Measurements from ENCODE around the gene CAVIN3.
"Not testable (repeated sequence)": the region's sequence is repeated elsewhere in the genome, so short reads cannot be mapped to it uniquely, and the experiment has no call there.

The CAVIN3 gene

DNA sequence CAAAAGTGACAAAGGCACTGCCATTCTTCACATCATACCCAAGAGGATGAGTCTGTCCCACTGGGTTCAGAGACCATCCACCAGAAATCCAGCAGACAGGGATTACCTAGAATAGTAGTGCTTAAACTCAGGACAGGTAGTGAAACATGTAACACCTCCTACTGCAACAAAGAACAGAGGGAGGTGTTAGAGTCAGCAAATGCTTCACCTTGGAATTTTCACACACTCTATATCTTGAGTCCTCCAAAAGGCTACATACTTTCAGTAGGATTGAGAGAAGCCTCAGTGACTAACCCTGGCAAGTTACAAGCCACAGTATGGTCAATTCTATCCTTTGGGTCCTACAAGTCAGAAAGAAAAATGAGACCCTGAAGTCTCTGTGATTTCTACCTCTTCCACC lies 6.0 kb upstream of the CAVIN3 start:
- DNase-seq (ENCODE audit: low read depth, low spot score): no peak

DNA sequence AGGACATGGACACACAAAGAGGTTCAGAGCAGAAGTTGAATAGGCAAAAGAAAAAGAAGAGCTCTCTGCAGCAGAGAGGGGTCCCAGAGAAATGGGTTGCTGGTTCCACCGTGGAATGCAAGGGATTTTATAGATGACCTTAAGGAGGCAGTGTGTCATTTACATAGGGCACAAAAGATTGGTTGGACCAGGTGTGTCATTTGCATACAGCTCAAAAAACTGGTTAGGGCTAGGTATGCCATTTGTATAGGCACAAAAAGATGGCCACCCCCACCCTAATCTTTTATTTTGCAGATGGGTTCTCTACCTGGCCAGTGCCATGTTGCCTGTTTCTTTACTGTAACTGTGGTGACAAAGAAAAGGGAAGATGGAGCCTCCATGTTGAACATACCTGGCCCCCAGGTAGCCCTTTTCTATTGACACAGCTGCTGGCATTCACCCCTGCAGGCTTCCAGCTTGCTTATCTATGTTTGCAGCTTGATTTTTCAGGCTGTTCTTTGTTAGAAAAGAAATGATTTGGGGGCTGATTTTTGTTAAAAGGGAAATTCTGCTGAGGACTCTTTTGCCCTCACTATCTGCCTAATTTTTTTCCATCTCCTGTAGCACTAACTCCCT lies 3.1 kb upstream of the CAVIN3 start:
- peak; percentile 29 for DNase-seq (ENCODE audit: low read depth, low spot score)

DNA sequence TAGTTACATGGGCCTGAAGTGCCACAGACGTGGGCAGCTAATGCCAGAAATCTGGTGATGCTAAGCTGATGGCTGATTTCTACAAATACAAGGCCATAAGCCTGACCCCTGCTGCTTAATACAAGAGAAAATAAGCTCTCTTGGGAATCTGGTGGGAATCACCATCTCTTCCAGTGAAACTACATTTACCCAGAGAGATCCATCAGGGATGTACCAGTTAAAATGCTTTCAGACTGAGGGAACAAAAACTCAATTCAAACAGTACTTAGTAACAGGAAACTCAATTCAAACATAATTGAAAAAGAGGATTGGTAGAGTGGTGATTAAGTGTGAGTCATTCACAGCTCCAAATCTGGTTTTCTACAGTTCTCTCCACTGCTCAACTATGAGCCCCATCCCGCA lies 1.7 kb upstream of the CAVIN3 start:
- no peak for DNase-seq (ENCODE audit: low read depth, low spot score)

DNA sequence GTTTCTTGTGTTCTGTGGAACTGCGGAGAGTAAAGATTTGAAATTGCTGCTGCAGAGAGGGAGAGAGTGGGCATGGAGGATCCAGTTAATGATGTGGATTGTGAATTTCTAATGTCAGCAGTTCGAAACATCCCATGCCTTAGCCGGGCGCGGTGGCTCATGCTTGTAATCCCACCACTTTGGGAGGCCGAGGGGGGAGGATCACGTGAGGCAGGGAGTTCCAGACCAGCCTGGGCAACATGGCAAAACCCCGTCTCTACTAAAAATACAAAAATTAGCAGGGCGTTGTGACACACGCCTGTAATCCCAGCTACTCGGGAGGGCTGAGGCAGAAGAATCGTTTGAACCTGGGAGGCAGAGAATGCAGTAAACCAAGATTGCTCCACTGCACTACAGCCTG lies 1.1 kb upstream of the CAVIN3 start:
- DNase-seq (ENCODE audit: low read depth, low spot score): peak; percentile 32

DNA sequence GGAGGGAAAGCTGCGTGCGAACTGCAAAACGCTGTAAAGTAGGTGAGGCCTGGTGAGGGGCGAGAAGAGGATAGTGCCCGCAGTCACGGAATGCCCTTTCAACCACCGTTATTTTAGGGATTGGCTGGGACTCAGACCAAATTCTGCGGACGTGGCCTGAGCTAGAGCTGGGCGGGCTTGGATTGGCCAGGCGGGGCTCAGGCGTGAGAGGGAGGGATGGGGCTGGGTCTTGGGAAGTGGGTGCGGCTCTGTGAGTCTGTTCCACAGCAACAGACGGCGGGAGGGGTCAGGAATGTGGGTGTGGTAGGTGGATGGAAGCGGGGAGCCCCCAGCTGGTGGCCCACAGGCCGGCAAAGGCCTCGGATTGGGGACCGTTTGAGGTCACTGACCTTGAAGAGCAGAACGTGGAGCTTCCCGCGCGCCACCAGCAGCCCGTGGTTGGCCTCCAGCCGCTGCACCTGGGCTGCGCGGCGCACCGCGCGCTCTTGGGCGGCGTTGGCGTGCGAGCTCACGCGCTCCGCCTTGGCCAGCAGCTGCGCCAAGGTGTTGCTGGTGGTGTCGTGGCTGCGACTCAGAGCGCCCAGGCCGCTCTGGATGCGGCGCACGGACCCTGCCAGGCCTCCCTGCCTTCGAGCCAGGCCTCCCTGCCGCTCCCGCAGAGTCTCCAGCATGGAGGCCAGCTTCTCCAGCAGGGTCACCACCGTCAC lies 444 bp downstream of the CAVIN3 start:
- DNase-seq (ENCODE audit: low read depth, low spot score): peak; percentile 91

DNA sequence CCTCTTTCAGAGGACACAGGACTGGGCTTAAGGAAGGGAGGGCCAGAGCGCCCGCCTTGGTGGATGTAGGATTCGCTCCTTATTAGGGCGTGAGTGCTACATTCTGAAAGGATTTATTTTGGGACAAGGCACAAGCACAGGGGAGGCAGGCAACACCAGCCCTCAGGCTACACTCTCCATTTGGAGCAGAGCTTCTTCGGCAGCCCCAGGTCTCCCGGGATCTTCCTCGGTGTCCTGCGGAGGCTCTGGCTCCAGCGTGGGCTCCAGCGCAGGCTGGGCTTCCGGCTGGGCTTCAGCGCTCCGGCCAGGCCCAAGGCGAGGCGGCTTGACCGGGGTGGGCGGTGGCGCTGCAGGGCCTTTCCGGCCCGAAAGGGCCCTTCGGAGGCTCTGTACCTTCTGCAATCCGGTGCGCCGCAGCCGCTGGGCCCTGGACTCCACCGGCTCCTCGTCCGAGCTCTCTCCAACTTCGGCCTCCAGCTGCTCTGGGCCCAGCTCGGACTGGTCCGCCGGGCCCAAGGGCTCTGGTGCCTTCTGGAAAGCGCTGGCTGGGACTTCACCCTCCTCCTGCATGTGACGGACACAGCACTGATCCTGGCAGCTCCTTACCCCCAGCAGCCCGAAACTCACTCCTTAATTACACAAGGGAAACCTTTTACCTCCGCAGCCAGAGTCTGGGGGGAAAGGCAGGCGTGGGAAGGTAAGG lies 1.1 kb downstream of the CAVIN3 start:
- peak; percentile 90 for DNase-seq (ENCODE audit: low read depth, low spot score)

DNA sequence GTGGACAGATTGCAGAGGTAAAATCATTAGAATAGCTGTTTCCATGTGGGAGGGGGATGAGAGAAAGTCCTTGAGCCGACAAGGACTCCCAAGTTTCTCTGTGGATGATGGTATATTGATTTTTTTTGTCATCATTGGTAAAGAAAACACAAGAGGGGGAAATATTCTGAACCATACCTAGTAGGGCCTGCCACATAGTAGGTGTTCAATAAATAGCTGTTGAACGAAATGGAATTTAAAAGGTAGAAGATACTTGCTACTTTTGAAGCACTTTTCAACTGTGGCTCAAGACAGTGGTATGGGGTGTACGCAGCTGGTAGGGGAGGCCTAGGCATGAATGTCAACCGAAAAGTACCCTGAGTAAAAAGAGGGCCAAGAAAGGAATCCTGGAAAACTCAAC lies 2.1 kb downstream of the CAVIN3 start:
- DNase-seq (ENCODE audit: low read depth, low spot score): no peak

DNA sequence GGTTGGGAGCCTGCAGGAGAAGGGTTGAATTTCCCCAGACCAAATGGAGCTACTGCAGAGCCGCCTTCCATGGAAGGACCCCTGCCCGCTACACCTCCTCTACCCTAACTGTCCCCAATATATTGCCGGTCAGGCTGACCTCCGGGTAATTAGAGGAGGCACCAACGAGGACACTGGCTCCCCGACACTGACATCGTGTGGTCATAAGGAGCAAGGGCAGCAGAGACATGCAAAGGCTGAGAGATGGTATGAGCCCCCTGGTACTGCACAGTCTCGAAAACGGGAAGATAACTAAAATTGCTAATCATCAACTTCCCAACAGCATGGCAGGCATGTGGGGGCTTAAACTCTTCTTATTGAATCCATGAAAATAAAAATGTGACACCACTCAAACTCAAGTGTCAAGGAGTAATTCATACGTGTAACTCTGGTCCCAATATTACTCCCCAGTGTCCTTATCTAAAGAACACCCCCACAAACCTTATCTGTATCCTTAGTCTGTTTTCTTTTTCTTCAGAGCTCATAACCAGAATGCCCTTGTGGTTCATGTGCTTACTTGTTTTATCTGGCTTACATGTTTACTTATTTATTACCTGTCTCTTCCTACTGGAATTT lies 4.4 kb downstream of the CAVIN3 start:
- DNase-seq (ENCODE audit: low read depth, low spot score): peak; percentile 65

DNA sequence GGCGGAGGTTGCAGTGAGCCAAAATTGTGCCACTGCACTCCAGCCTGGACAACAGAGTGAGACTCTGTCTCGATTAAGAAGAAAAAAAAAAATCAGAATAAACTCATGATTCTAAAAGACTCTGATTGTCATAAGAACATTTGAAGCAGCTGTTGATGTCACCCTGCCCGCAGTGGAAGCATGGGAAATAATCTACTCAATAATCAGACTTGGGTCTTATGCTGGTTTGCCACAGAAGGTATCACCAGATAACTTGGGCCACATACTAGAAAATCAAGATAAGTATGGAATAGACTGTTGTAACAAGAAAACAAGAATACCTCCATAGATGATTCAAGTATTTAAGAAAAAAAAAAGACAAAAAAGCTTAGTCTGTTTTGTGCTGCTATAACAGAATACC lies 8.2 kb downstream of the CAVIN3 start:
- DNase-seq (ENCODE audit: low read depth, low spot score): no peak

DNA sequence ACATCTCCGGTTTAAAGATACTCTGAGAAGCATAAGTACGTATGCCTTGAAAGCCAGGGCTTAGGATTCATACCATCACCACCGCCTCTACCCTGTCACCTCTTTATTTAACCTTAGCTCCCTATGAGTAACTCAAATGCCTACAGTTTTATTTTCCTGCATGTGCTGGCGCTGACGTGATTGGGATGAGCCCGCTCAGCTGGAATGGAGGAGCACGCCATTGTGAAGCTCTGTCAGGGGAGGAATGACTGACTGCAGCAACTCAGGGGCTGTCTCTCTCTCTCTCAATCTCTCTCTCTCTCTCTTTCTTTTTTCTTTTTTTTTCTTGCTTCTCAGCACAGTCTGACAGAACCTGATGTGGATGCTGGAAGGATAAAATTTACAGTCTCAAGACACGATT lies 12.4 kb downstream of the CAVIN3 start:
- DNase-seq (ENCODE audit: low read depth, low spot score): no peak

DNA sequence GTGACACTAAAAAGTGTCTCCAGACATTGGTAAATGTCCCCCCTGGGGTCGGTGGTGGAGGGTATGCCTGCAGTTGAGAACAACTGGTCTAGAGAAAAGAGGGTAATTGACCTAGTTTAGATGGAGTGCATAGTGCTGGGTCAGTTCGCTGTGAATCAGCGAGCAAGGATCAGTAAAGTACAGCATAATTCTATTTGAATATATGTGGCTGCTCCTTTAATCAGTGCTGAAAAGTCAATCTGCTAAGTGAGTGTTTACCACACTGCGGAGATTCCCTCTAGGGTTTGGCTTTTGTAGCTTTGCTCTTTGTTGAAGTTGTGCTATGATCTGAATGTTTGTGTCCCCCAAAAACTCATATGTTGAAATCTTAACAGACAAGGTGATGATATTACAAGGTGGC lies 15.0 kb downstream of the CAVIN3 start:
- DNase-seq (ENCODE audit: low read depth, low spot score): no peak

DNA sequence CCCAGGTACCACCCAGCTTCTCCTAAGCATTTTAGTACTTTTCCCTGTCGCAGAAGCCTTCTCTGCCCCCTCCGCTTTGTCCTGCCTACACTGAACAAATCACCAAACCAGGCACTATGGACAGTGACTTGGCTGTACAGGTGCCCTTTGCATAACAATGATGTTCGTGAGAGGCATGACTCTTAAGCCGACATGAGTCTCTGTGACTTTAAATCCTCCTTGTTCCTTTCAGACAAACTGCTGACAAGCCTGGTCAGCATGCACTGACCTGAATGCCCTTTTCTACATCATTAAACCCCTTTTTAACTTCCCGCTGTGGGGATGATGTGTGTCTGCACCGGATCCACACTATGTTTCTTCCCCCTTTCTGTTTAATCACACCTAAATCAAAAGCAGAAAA lies 16.6 kb downstream of the CAVIN3 start:
- DNase-seq (ENCODE audit: low read depth, low spot score): peak; percentile 65

DNA sequence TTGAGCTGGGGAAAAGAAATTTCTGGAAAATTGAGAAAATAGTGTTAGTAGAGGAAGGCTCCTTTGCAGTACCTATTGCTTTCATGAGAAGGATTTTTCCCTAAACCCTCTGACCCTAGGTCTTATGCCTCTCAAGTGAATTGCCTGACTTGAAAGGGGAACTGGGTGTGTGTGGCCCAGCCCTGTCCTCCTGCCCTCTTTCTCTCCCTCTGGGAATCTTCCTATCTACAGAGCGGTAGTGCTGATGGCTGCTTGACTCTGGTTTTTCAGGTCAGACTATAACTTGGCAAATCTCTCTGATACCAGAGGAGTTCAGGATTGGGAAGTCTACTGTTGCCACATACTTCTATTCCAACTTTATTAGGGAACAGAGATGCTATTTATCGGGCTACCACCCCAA lies 19.2 kb downstream of the CAVIN3 start:
- no peak for DNase-seq (ENCODE audit: low read depth, low spot score)

DNA sequence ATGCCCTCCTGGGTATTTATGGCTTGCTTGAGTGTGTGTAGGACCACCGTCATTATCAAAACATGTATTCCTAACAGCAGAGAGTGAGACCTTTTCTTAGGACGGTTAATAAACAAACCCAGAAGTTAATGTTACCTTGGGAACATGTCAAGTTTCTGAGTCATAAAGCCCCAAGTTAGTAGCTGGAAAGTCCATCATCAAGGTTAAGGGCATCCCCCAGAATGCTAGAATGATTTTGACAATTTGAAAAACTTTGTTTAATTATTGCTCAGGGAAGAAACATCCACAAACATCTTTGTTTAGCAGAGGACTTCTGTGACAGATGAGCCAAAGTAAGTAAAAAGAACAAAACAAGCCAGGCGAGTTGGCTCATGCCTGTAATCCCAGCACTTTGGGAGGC lies 20.0 kb downstream of the CAVIN3 start:
- no peak for DNase-seq (ENCODE audit: low read depth, low spot score)

DNA sequence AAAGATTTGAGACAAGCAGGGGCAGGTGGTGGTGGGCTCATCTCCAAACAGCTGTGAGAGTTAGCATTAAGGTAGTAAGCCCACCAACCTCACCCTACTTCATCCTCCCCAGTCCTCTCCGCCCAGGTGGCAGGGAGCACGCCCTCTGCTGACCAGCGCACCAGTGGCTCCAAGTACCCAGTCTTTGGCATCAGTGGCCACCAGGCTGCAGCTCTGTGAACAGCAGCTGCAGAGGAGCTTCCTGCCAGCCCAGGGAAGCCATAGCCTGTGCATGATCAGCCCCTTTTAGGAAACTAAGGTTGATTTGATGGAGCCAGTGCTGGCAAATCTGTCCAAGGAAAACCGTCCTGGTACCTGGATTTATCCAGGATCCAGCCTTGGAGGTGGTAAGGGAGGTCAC lies 21.7 kb downstream of the CAVIN3 start:
- peak; percentile 81 for DNase-seq (ENCODE audit: low read depth, low spot score)

DNA sequence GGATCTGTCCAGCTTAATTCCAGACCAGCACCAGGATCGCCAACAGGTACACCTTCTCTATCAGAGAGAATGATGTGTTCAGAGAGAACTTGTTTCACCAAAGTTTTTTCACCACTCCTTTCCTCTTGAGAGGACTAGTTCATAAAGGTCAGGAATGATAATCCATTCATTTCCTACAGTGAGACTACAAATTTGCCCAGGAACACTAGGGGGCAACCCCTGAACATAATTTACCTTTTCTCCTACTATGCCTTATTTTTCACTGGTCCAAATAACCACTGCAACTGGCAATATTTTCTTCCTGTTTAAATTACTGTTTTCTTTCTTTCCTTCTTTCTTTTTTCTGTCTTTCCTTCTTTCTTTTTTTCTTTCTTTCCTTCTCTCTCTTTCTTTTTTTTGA lies 22.5 kb downstream of the CAVIN3 start:
- no peak for DNase-seq (ENCODE audit: low read depth, low spot score)

DNA sequence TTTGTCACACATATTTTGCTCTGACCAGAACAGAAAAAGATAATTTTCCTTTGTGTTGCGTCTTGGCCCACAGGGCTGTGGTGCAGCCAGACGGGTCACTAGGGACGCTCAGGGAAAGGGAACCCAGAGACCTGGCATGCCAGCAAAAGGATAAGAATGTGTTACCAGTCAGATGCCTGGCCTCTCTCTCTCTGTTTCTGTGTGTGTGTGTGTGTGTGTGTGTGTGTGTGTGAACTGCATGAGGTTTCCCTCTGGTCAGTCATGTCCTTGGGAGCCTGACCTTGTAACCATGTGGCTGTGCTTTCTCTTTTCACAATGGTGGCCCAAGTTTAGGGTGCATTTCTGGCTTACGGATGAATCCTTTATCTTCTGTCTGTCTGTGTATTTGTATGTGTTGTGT lies 35.3 kb downstream of the CAVIN3 start:
- DNase-seq (ENCODE audit: low read depth, low spot score): no peak

DNA sequence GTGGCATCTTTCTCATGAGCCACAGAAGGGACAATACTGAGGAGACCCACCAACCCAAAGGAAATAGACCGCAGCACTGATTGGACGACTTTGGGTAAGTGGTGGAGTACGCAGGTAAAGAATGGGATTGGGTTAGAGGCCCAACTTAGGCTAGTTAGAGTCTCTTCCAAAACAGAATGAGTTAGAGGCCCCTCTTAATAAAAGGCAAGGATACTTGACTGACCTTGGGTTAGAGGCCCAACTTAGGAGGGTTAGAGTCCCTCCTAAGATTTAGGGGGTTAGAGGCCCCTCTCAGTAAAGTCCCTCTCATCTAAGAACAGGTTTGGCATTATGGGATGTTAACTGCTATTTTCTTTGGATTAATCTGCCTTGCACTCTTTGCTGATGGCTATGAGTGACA lies 36.1 kb downstream of the CAVIN3 start:
- DNase-seq (ENCODE audit: low read depth, low spot score): no peak

DNA sequence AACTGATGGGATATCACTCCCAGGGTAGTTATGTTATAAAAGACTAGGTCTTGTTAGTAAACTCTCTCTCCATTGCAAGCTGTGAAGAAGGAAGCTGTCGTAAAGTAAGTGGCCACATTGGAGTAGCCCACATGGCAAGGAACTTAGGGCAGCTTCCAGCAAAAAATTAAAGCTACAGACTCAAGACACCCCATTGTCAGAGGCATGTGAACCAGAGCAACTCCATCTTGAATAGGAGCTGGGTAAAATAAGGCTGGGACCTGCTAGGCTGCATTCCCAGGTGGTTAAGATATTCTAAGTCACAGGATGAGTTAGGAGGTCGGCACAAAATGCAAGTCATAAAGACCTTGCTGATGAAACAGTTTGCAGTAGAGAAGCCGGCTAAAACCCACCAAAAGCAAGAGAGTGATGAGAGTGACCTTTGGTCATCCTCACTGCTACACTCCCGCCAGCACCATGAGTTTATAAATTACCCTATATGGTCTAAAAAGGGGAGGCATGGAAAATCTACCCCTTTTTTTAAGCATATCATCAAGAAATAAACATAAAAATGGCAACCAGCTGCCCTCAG lies 36.8 kb downstream of the CAVIN3 start:
- no peak for DNase-seq (ENCODE audit: low read depth, low spot score)

DNA sequence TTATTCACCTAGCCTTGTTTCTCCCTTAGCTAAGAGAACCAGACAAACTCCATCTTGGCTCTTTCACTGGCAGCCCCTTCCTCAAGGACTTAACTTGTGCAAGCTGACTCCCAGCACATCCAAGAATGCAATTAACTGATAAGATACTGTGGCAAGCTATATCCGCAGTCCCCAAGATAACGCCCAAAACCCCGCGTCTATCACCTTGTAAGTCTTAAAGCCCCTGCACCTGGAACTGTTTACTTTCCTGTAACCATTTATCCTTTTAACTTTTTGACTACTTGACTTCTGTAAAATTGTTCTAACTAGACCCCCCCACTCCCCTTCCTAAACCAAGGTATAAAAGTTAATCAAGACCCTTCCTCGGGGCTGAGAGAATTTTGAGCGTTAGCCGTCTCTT lies 39.5 kb downstream of the CAVIN3 start:
- DNase-seq (ENCODE audit: low read depth, low spot score): not testable (repeated sequence)

DNA sequence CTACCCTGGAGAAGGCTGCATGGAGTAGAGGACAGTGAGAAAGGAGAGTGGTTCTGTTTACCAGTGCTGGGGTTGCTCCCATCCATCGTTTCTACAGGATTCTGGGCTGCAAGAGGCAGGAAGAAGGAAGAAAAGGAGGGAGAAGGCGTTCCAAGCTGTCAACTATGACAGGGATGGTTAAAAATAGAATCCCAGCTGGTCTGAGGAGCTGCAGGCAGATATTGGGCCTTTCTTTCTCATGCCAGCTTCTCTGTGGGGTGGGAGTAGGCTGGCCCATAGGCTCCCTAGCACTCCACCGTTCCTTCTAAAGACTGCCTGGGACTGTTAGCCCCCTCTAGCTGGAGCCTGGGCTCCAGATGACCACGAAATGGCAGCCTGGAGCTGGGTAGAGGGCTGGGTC lies 47.1 kb downstream of the CAVIN3 start:
- no peak for DNase-seq (ENCODE audit: low read depth, low spot score)

DNA sequence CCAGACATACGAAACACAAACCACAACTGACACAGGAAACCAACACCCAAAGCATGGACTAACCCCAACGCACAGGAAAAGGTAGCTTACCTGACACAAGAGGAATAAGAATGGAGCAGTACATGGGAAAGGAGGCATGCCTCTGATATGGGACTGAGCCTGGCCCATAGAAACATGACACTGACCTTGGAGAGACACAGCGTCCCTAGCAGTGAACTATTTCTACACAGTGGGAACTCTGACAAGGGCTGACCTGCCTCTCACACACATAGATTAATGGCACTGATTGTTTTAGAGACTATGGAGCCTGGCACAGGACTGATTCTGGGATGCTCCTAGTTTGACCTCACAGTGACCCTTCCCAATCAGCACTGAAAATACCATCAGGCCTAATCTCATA lies 48.7 kb downstream of the CAVIN3 start:
- DNase-seq (ENCODE audit: low read depth, low spot score): no peak
